Activated CD4-positive, alpha-beta T cell treated with anti-CD3 and anti-CD28 coated beads, Interleukin-2, amount 50 U/mL, for 4 hours (primary cell): ENCODE results near the gene PRM1.
"Not testable (repeated sequence)": the region's sequence is repeated elsewhere in the genome, so short reads cannot be mapped to it uniquely, and the experiment has no call there.

ENCODE experiments used
- DNase-seq, 2 experiments: peaks; one replicate each; pipeline ENCODE4 v3.0.0-alpha.2; 2020

Gene PRM1

GRCh38 chr16:11296706-11297491 is 15.8 kb upstream of the PRM1 start:
- DNase-seq = no peak

GRCh38 chr16:11296351-11296705 is 15.2 kb upstream of the PRM1 start:
- no peak for DNase-seq

- DNase-seq = no peak
Measured at GRCh38 chr16:11295672-11296071, 14.5 kb upstream of the PRM1 start.

DNA sequence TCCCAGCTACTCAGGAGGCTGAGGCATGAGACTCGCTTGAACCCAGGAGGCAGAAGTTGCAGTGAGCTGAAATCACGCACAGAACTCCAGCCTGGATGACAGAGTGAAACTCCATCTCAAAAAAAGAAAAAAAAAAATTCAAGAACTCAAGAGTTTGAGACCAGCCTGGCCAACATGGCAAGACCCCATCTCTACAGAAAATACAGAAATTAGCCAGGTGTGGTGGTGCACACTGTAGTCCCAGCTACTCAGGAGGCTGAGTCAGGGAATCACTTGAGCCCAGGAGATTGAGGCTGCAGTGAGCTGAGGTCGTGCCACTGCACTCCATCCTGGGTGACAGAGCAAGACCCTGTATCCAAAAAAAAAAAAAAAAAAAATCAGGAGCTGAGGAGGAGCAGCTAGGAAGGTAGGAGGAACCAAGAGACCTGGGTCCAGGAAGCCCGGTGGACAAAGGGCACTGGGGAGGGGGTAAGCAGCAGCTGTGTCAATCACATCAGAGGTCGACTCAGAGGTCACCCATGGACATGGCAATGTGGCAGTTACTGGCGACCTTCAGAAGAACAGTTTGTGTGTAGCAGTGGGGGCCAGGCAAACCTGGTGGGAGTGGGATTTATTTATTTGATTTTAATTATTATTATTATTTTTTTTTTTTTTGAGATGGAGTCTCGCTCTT is 11.1 kb upstream of the PRM1 start:
- DNase-seq = no peak

- DNase-seq = no peak
Measured at GRCh38 chr16:11291091-11291703, 10.1 kb upstream of the PRM1 start.

GRCh38 chr16:11290102-11290893 is 9.2 kb upstream of the PRM1 start:
- DNase-seq = no peak

DNA sequence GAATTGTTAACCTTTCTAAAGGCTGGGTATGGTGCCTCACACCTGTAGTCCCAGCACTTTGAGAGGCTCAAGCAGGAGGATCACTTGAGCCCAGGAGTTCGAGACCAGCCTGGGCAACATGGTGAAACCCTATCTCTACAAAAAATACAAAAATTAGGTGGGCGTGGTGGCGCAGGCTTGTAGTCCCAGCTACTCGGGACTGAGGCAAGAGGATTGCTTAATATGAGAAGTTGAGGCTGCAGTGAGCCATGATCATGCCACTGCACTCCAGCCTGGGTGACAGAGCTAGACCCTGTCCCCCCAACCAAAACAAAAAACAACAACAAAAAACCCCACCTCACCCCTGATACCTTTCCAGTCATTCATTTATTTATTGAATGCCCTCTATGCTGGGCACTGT is 8.6 kb upstream of the PRM1 start:
- not testable (repeated sequence) for DNase-seq

DNA sequence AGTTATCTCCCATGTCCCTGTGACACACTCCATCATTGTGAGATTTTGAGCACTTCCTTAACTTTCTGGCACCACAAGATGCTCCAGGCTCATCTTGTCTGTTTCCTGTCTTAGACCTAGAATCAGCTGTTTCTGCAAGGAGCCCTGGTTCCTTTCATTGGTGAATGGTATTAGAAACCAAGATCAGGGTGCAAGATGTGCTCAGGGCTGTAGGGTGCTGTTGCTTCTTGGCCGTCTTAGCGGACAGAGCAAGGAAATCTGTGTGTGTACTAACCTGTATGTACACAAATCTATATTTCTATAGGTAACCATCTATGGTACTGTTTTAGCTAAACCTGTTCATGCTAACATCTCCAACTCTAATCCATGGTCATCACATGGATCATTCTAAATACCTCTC is 8.1 kb upstream of the PRM1 start:
- DNase-seq = no peak

DNA sequence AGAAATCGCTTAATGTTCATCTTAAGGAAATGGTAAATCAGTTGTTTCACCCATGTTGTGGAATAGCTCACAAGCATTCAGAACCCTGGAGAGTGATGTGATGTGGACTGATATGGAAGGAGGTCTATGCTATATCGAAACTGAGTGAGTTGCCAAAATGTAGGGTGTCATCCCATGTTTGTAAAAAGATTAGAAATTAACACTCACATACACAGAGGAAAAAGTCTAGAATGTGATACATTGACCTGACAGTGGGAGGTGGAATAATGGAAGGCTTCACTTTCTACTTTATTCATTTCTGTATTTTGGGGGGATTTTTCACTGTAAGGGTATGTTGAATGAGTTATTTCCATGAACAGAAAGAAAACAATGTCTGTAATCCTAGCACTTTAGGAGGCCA is 4.7 kb upstream of the PRM1 start:
- no peak for DNase-seq

- no peak for DNase-seq
Measured at GRCh38 chr16:11283820-11284248, 2.7 kb upstream of the PRM1 start.

GRCh38 chr16:11278681-11279628 is 2.2 kb downstream of the PRM1 start:
- no peak for DNase-seq

- no peak for DNase-seq
Measured at GRCh38 chr16:11277607-11278337, 3.4 kb downstream of the PRM1 start.

GRCh38 chr16:11276896-11277593 is 4.1 kb downstream of the PRM1 start:
- DNase-seq = no peak

DNA sequence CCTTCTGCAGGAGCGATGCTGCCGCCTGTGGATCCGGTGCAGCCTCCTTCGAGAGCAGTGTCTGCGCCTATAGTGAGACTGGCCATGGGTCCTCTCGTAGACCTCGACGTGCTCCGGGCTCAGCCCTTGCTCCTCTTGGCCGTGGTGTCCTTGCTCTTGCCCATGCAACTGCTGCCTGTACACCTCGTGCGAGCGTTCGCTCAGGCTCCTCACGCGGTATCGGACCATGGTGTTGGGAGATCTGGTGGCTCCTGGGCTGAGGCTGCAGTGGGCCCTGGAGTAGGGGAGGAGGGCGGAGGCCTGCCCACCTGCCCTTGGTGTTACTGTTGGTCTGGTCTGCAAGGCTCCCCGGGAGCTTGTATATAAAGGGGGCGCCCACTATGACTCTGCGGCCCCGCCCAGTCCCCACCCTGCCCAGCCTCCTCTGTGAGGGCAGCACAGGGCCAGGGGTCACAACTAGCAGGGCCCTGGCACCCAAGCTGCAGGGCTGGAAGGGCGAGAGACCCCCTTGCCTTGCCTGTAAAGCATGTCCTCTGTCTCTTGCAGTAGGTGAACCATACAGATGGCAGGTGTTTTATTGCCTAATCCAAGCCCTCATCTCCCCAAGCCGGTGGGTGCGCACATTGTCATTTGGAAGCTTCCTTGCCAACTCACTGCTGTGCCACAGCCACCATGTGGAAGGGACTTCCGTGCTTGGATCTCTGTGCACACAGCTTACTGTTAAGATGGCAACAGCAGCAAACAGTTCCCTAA is 4.8 kb downstream of the PRM1 start, which contains the start of gene PRM2:
PRM2 (minus strand) TSS at position 338 of the 753 bp plus-strand sequence; CDS start at position 228, 110 bp downstream.
- no peak for DNase-seq

DNA sequence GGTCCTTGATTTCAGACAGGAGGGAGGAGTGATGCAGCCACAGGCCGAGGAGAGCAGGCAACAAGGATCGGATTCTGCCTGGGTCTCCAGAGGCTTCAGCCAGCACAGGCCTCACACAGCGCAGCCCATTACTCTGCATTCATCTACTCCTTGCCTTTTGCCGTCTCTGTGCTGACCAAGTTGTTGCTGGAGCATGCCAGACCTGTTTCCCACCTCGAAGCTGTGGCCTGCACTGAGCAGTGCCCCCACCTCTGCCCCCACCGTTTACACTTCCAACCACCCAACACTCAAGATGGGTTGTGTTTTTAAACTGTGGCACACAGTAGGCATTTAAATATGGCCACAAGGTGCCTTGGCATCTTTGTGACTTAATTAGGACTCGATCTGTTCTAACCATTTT is 6.2 kb downstream of the PRM1 start:
- no peak for DNase-seq

DNA sequence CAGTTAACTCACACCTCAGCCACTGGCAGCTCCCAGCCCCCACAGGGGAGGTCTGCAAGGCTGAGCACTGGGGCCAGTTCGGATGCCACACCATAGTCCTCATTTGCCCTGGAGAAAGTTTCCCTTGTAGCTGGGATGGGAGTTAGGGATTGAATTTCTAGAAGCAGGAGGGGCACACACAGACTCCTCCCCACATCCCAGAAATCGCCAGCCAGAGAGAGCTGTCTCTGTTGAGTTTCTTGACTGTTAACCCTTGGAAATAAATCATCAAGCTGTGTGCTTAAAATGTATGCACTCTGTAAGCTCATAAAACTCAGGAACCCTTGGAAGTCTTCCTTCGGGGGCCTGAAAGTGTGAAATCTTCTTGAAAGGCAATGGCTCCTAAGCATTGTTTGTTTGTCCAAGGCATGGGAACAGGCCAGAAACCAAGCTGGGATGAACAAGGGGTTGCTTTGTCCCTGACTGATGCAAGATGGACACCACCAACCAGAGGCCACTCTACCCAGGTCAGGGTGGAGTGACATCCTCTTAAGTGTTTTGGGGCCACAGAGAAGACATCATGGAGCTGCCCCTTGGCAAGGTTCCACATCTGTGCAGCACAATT is 7.3 kb downstream of the PRM1 start:
- no peak for DNase-seq

GRCh38 chr16:11272921-11273720 is 8.0 kb downstream of the PRM1 start, which contains the start of gene PRM3:
Gene PRM3, minus strand, starts transcription at chr16:11273629. Its CDS starts 34 bp downstream, at chr16:11273595.
- DNase-seq = no peak

DNA sequence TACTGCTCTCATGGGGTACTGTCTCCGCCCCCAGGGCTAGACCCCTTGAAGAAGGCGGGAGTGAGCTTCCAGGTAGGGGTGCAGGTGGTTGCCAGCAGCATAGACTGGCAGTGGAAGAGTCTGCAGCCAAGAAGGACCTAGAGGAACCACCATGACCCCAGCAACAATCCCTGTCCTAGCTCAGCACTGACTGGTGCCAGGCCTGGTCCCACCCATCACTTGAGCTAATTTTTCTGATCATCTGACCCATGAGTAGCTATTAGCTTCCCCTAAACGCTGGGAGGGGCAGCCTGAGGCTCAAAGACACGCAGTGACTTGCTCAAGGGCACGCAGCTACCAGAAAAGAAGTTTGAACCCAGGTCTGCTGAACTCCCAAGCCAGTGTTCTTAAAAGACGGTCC is 8.6 kb downstream of the PRM1 start:
- DNase-seq = no peak
